K562 (cell line): Measurements from ENCODE around the gene TMEM50B. TPM values are rescaled to one million over a fixed set of nuclear protein-coding genes. Genes with fewer than 3 reads are reported as not detected.
A peak's percentile ranks its signal among the peaks of the same experiment; 100 is the strongest.

Source experiments
- ARID2 ChIP-seq: fragments of 450-650 bp; IDR thresholded peaks from 2 replicates; pipeline ENCODE4 v1.6.1; 2017; ENCODE audit warnings: antibody characterized with exemption, mild to moderate bottlenecking
- ATF4 ChIP-seq: fragments of 450-650 bp; formaldehyde crosslinking; IDR thresholded peaks from 2 replicates; pipeline ENCODE4 v1.4.0; 2022; ENCODE audit warnings: mild to moderate bottlenecking, moderate library complexity
- CREB1 ChIP-seq, 2 experiments: sonication (generic) in 1 of 2; formaldehyde crosslinking in 1 of 2; IDR thresholded peaks; 2 replicates each; pipeline versions ENCODE4 v1.6.1 to v1.8.0; 2012 to 2022; ENCODE audit warnings: inconsistent platforms in 1 of 2, mild to moderate bottlenecking in 1 of 2, missing genetic modification reagents in 1 of 2, moderate library complexity in 1 of 2
- CREM ChIP-seq: IDR thresholded peaks from 2 replicates; pipeline ENCODE4 v1.6.1; 2014; ENCODE audit warnings: antibody characterized with exemption, low read depth
- DLX4 ChIP-seq: fragments of 250-450 bp; sonication (Bioruptor Pico); IDR thresholded peaks from 2 replicates; pipeline ENCODE4 v1.6.1; 2021; ENCODE audit warnings: mild to moderate bottlenecking
- DMBX1 ChIP-seq: fragments of 250-450 bp; sonication (Bioruptor Pico); IDR thresholded peaks from 2 replicates; pipeline ENCODE4 v1.8.0; 2022; ENCODE audit warnings: inconsistent platforms, mild to moderate bottlenecking, moderate library complexity, borderline replicate concordance
- ELF1 ChIP-seq: fragments of 200-800 bp; sonication (Bioruptor generic); IDR thresholded peaks from 2 replicates; pipeline ENCODE4 v1.6.1; 2016; ENCODE audit warnings: missing genetic modification characterization, missing compliant biosample characterization
- ELF4 ChIP-seq: fragments of 450-650 bp; formaldehyde crosslinking; IDR thresholded peaks from 2 replicates; pipeline ENCODE4 v1.4.0; 2022; ENCODE audit warnings: missing genetic modification characterization
- FIP1L1 ChIP-seq: fragments of 200-400 bp; formaldehyde crosslinking; IDR thresholded peaks from 2 replicates; pipeline ENCODE4 v1.6.1; 2018; ENCODE audit warnings: mild to moderate bottlenecking, low read depth, low read length; ENCODE audit not compliant: poor library complexity, severe bottlenecking
- NONO ChIP-seq, 2 experiments: fragments of 200-400 bp in 1 of 2; fragments of 450-650 bp in 1 of 2; formaldehyde crosslinking in 1 of 2; IDR thresholded peaks; 2 replicates each; pipeline ENCODE4 v1.6.1; 2017; ENCODE audit warnings: low read depth in 2 of 2, mild to moderate bottlenecking in 2 of 2, moderate library complexity in 2 of 2, low read length in 1 of 2
- NR4A1 ChIP-seq, 2 experiments: fragments of 250-450 bp in 1 of 2; fragments of 450-650 bp in 1 of 2; sonication (Bioruptor Pico) in 1 of 2; IDR thresholded peaks; 2 replicates each; pipeline versions ENCODE4 v1.4.0 to v1.6.1; 2016 to 2020; ENCODE audit warnings: mild to moderate bottlenecking in 2 of 2, missing compliant biosample characterization in 1 of 2, missing genetic modification characterization in 1 of 2, moderate library complexity in 1 of 2
- RBFOX2 ChIP-seq: fragments of 200-400 bp; formaldehyde crosslinking; IDR thresholded peaks from 2 replicates; pipeline ENCODE4 v1.6.1; 2017; ENCODE audit warnings: low read depth, mild to moderate bottlenecking, low read length, moderate library complexity
- SMARCE1 ChIP-seq: fragments of 450-650 bp; IDR thresholded peaks from 2 replicates; pipeline ENCODE4 v1.7.1; 2016; ENCODE audit warnings: mild to moderate bottlenecking
- SREBF1 ChIP-seq: fragments of 150-350 bp; IDR thresholded peaks from 2 replicates; pipeline ENCODE4 v1.6.1; 2014; ENCODE audit warnings: antibody characterized with exemption, low read depth, low read length, borderline replicate concordance
- ZNF318 ChIP-seq, 2 experiments: fragments of 450-650 bp; IDR thresholded peaks; 2 replicates each; pipeline ENCODE4 v1.6.1; 2016; ENCODE audit warnings: mild to moderate bottlenecking in 2 of 2, borderline replicate concordance in 1 of 2, low read depth in 1 of 2, moderate library complexity in 1 of 2
- ZNF324 ChIP-seq: fragments of 250-450 bp; sonication (Bioruptor Pico); IDR thresholded peaks from 2 replicates; pipeline ENCODE4 v1.4.0; 2020; ENCODE audit warnings: mild to moderate bottlenecking
- polyA plus RNA-seq, 8 experiments: library from polyadenylated mRNA; depleted of rRNA in 4 of 8; stranded (reverse) in 5 of 8; unstranded in 3 of 8; fragments of >200 nt; fragmentation: Nextera tagmentation in 2 of 8; fragmentation: Illumina TruSeq in 1 of 8; extraction: Ambion mirVana in 2 of 8; extraction: Trizol in 1 of 8; gene quantifications; 2 replicates each; pipeline versions ENCODE4 v1.2.1 to v1.2.3, GENCODE V29; 2011 to 2014; ENCODE audit warnings: inconsistent platforms in 1 of 8, missing spikeins in 1 of 8
- total RNA-seq, 7 experiments: library from RNA; depleted of rRNA in 6 of 7; stranded (reverse); fragments of >200 nt in 6 of 7; fragmentation: Illumina TruSeq in 2 of 7; extraction: Trizol in 2 of 7; gene quantifications; 2 replicates each; pipeline versions ENCODE4 v1.2.1 to v1.2.3, GENCODE V29; 2011 to 2021; ENCODE audit warnings: low replicate concordance in 1 of 7

TMEM50B gene
- total and polyA plus RNA-seq, 9 of the 15 experiments (the other 6 are each of a cell fraction or from before 2014, with no cell fraction given), result 20.5 to 64.6 (median 28.9) TPM

GRCh38 chr21:33491373-33492102 is 11.8 kb upstream of the TMEM50B start, which contains the start of gene DNAJC28 (continued):
- no peak for TF ChIP-seq ATF4
- TF ChIP-seq DLX4 (CRISPR knock-in tag), result no peak
- TF ChIP-seq ARID2, result no peak
- peak; percentile 92 for TF ChIP-seq RBFOX2
- TF ChIP-seq CREM, result peak; percentile 37; the same call in 1 of the 2 replicates
- peak; percentile 65 for TF ChIP-seq DMBX1 (CRISPR knock-in tag)
- peak; percentile 30 for TF ChIP-seq FIP1L1
- TF ChIP-seq ZNF318 (IDR thresholded peaks at IDR 0.05; ENCODE audit: borderline replicate concordance in 1 of 2, low read depth in 1 of 2), result no peak
- TF ChIP-seq ELF1 (tag), result peak; percentile 61; the same call in 1 of the 2 replicates
- peak; percentile 60 for TF ChIP-seq CREB1 (IDR thresholded peaks at IDR 0.05)
- TF ChIP-seq CREB1 (CRISPR knock-in tag; IDR thresholded peaks at IDR 0.05), result peak; percentile 59
- peak in 1 of 2 experiments; percentile 98; a peak in 2 of 4 replicates for TF ChIP-seq NONO (IDR thresholded peaks at IDR 0.05; ENCODE audit: low read depth in 2 of 2, low read length in 1 of 2)
- TF ChIP-seq ZNF324 (CRISPR knock-in tag), result no peak
- peak; percentile 66; the same call in 1 of the 2 replicates for TF ChIP-seq SREBF1
- no peak for TF ChIP-seq NR4A1 (CRISPR knock-in tag; IDR thresholded peaks at IDR 0.05)
- TF ChIP-seq NR4A1 (tag; IDR thresholded peaks at IDR 0.05), result peak; percentile 32; the same call in 1 of the 2 replicates
- TF ChIP-seq ELF4 (CRISPR knock-in tag), result peak; percentile 59; the same call in 1 of the 2 replicates
- 0 out of 2 replicates have a peak, but pooled peaks have one; percentile 59 for TF ChIP-seq SMARCE1
